SJCRH30 (cell line): ENCODE data around the gene NOVA2. TPM values are rescaled to one million over a fixed set of nuclear protein-coding genes. Genes with fewer than 3 reads are reported as not detected.

Source experiments
- DNase-seq, 2 experiments: peaks; one replicate each; pipeline ENCODE4 v3.0.0-alpha.2; 2015 to 2020
- H3K27ac ChIP-seq: fragments of 250-450 bp; sonication (Bioruptor Pico); 2 replicates; pipeline ENCODE4 v1.5.1; 2020; ENCODE audit warnings: mild to moderate bottlenecking, moderate library complexity
- H3K27me3 ChIP-seq: fragments of 250-450 bp; sonication (Bioruptor Pico); 2 replicates; pipeline ENCODE4 v1.5.1; 2020; ENCODE audit warnings: mild to moderate bottlenecking, moderate library complexity
- H3K36me3 ChIP-seq: fragments of 250-450 bp; sonication (Bioruptor Pico); 2 replicates; pipeline ENCODE4 v1.5.1; 2020; ENCODE audit warnings: mild to moderate bottlenecking, moderate library complexity
- H3K4me1 ChIP-seq: fragments of 250-450 bp; sonication (Bioruptor Pico); 2 replicates; pipeline ENCODE4 v1.5.1; 2020; ENCODE audit warnings: mild to moderate bottlenecking, moderate library complexity
- H3K4me3 ChIP-seq: fragments of 250-450 bp; sonication (Bioruptor Pico); 2 replicates; pipeline ENCODE4 v1.5.1; 2020; ENCODE audit warnings: mild to moderate bottlenecking, moderate library complexity
- H3K9me3 ChIP-seq: fragments of 250-450 bp; sonication (Bioruptor Pico); replicated peaks from 2 replicates; pipeline ENCODE4 v1.5.1; 2020; ENCODE audit warnings: mild to moderate bottlenecking, moderate library complexity
- total RNA-seq: library from RNA; depleted of rRNA; stranded (reverse); fragments of >200 nt; shearing (Covaris generic); gene quantifications from 2 replicates; pipeline ENCODE4 v1.2.3, GENCODE V29; 2014

The NOVA2 gene
- total RNA-seq, 1 experiment from 2014 or later: 0.02 TPM

GRCh38 chr19:45985321-45985720 is 11.7 kb upstream of the NOVA2 start:
- DNase-seq: no peak
- no peaks in the 10 kb centered on the region for H3K4me1 ChIP-seq
- H3K36me3 ChIP-seq: no peaks in the 10 kb centered on the region
- no peak overlapping the region for H3K4me3 ChIP-seq
- H3K27me3 ChIP-seq: no peaks in the 10 kb centered on the region
- no peaks in the 10 kb centered on the region for H3K9me3 ChIP-seq
- H3K27ac ChIP-seq: no peak overlapping the region

GRCh38 chr19:45981350-45981749 is 7.7 kb upstream of the NOVA2 start:
- Histone ChIP-seq H3K4me3 (no peak overlapping the region), H3K36me3 (no peaks in the 10 kb centered on the region), H3K4me1 (no peaks in the 10 kb centered on the region), H3K9me3 (no peaks in the 10 kb centered on the region), H3K27me3 (no peaks in the 10 kb centered on the region), H3K27ac (no peak overlapping the region)
- no peak for DNase-seq

- H3K4me1 ChIP-seq: no peaks in the 10 kb centered on the region
- no peaks in the 10 kb centered on the region for H3K9me3 ChIP-seq
- H3K27ac ChIP-seq: no peak overlapping the region
- 0 out of 2 replicates have a peak, but pooled peaks cover 4% of the 10 kb centered on the region for H3K27me3 ChIP-seq
- DNase-seq: no peak
- H3K4me3 ChIP-seq: no peak overlapping the region
- no peaks in the 10 kb centered on the region for H3K36me3 ChIP-seq
Measured at GRCh38 chr19:45978156-45978555, 4.5 kb upstream of the NOVA2 start.

GRCh38 chr19:45976178-45976577 is 2.5 kb upstream of the NOVA2 start:
- H3K27ac ChIP-seq: no peak overlapping the region
- H3K4me3 ChIP-seq: no peak overlapping the region
- DNase-seq: no peak
- H3K4me1 ChIP-seq: no peaks in the 10 kb centered on the region
- H3K27me3 ChIP-seq: peaks cover 16% of the 10 kb centered on the region
- no peaks in the 10 kb centered on the region for H3K36me3 ChIP-seq
- no peaks in the 10 kb centered on the region for H3K9me3 ChIP-seq

- Histone ChIP-seq H3K4me1 (no peaks in the 10 kb centered on the region), H3K9me3 (no peaks in the 10 kb centered on the region), H3K4me3 (no peak overlapping the region), H3K27ac (no peak overlapping the region), H3K27me3 (peaks cover 23% of the 10 kb centered on the region), H3K36me3 (no peaks in the 10 kb centered on the region)
- no peak for DNase-seq
Measured at GRCh38 chr19:45975306-45976070, 1.8 kb upstream of the NOVA2 start.

GRCh38 chr19:45972947-45973540 is 621 bp downstream of the NOVA2 start:
- H3K9me3 ChIP-seq: no peaks in the 10 kb centered on the region
- no peaks in the 10 kb centered on the region for H3K4me1 ChIP-seq
- no peak overlapping the region for H3K4me3 ChIP-seq
- DNase-seq: no peak
- no peak overlapping the region for H3K27ac ChIP-seq
- peaks cover 28% of the 10 kb centered on the region for H3K27me3 ChIP-seq
- no peaks in the 10 kb centered on the region for H3K36me3 ChIP-seq

GRCh38 chr19:45972081-45972946 is 1.4 kb downstream of the NOVA2 start:
- DNase-seq: no peak
- Histone ChIP-seq H3K27ac (no peak overlapping the region), H3K4me1 (no peaks in the 10 kb centered on the region), H3K9me3 (no peaks in the 10 kb centered on the region), H3K27me3 (peaks cover 28% of the 10 kb centered on the region), H3K4me3 (no peak overlapping the region), H3K36me3 (no peaks in the 10 kb centered on the region)

- H3K27ac ChIP-seq: no peak overlapping the region
- no peaks in the 10 kb centered on the region for H3K9me3 ChIP-seq
- peaks cover 28% of the 10 kb centered on the region for H3K27me3 ChIP-seq
- no peaks in the 10 kb centered on the region for H3K4me1 ChIP-seq
- H3K36me3 ChIP-seq: no peaks in the 10 kb centered on the region
- H3K4me3 ChIP-seq: no peak overlapping the region
- no peak for DNase-seq
Measured at GRCh38 chr19:45971260-45971902, 2.3 kb downstream of the NOVA2 start.

GRCh38 chr19:45969676-45970075 is 4.0 kb downstream of the NOVA2 start:
- no peaks in the 10 kb centered on the region for H3K4me1 ChIP-seq
- peaks cover 28% of the 10 kb centered on the region for H3K27me3 ChIP-seq

GRCh38 chr19:45968626-45969025 is 5.0 kb downstream of the NOVA2 start:
- Histone ChIP-seq H3K9me3 (no peaks in the 10 kb centered on the region), H3K4me3 (no peak overlapping the region), H3K27ac (no peak overlapping the region), H3K36me3 (no peaks in the 10 kb centered on the region), H3K4me1 (no peaks in the 10 kb centered on the region), H3K27me3 (peaks cover 24% of the 10 kb centered on the region)
- no peak for DNase-seq

More at GRCh38 chr19:45969676-45970075, 4.0 kb downstream of the NOVA2 start:
- H3K36me3 ChIP-seq: no peaks in the 10 kb centered on the region
- no peak for DNase-seq
- no peaks in the 10 kb centered on the region for H3K9me3 ChIP-seq
- no peak overlapping the region for H3K4me3 ChIP-seq
- no peak overlapping the region for H3K27ac ChIP-seq

- no peak for DNase-seq
- no peaks in the 10 kb centered on the region for H3K4me1 ChIP-seq
- no peaks in the 10 kb centered on the region for H3K9me3 ChIP-seq
- H3K27me3 ChIP-seq: peaks cover 19% of the 10 kb centered on the region
- no peak overlapping the region for H3K27ac ChIP-seq
- H3K4me3 ChIP-seq: no peak overlapping the region
- H3K36me3 ChIP-seq: no peaks in the 10 kb centered on the region
Measured at GRCh38 chr19:45967246-45967645, 6.4 kb downstream of the NOVA2 start.

- no peak overlapping the region for H3K27ac ChIP-seq
- H3K36me3 ChIP-seq: no peaks in the 10 kb centered on the region
- DNase-seq: no peak
- H3K27me3 ChIP-seq: peaks cover 5% of the 10 kb centered on the region; the same call in 1 of the 2 replicates
- no peaks in the 10 kb centered on the region for H3K9me3 ChIP-seq
- no peaks in the 10 kb centered on the region for H3K4me1 ChIP-seq
- H3K4me3 ChIP-seq: no peak overlapping the region
Measured at GRCh38 chr19:45962021-45962420, 11.6 kb downstream of the NOVA2 start.

GRCh38 chr19:45960595-45961235 is 12.9 kb downstream of the NOVA2 start:
- Histone ChIP-seq H3K27ac (no peak overlapping the region), H3K27me3 (peaks cover 5% of the 10 kb centered on the region; the same call in 1 of the 2 replicates), H3K4me1 (no peaks in the 10 kb centered on the region), H3K36me3 (no peaks in the 10 kb centered on the region), H3K4me3 (no peak overlapping the region), H3K9me3 (no peaks in the 10 kb centered on the region)
- DNase-seq: no peak

- no peak overlapping the region for H3K27ac ChIP-seq
- no peaks in the 10 kb centered on the region for H3K36me3 ChIP-seq
- H3K27me3 ChIP-seq: peaks cover 5% of the 10 kb centered on the region; the same call in 1 of the 2 replicates
- no peaks in the 10 kb centered on the region for H3K4me1 ChIP-seq
- DNase-seq: no peak
- no peaks in the 10 kb centered on the region for H3K9me3 ChIP-seq
- no peak overlapping the region for H3K4me3 ChIP-seq
Measured at GRCh38 chr19:45959517-45960025, 14.1 kb downstream of the NOVA2 start.
